Esophagus squamous epithelium (tissue), 5 donors: Measurements from ENCODE around the gene COX5A. TPM values are rescaled to one million over a fixed set of nuclear protein-coding genes. Genes with fewer than 3 reads are reported as not detected.
A peak's percentile ranks its signal among the peaks of the same experiment; 100 is the strongest.

Experiments used
- DNase-seq: peaks from one replicate; lab custom pipeline; 2025; lab: John Stamatoyannopoulos, UW
- H3K27ac ChIP-seq, 4 donors: fragments of 200-600 bp; sonication (generic); one replicate each; pipeline ENCODE4 v1.5.1; 2016 to 2019; ENCODE audit warnings: mild to moderate bottlenecking in 1 of 4
- H3K27me3 ChIP-seq, 4 donors: fragments of 200-600 bp; sonication (generic); 1 replicate in 3 of 4; 2 replicates in 1 of 4; pipeline versions ENCODE4 v1.5.1 to v1.6.0; 2017 to 2021; ENCODE audit warnings: antibody characterized with exemption in 1 of 4
- H3K36me3 ChIP-seq, 3 donors: fragments of 200-600 bp; sonication (generic); one replicate each; pipeline ENCODE4 v1.5.1; 2016 to 2019
- H3K4me1 ChIP-seq, 3 donors: fragments of 200-600 bp; sonication (generic); one replicate each; pipeline ENCODE4 v1.5.1; 2017 to 2019
- H3K4me3 ChIP-seq, 4 donors: fragments of 200-600 bp; sonication (generic); 1 replicate in 3 of 4; 2 replicates in 1 of 4; pipeline ENCODE4 v1.5.1; 2016 to 2019; ENCODE audit warnings: mild to moderate bottlenecking in 2 of 4, moderate library complexity in 1 of 4
- H3K9me3 ChIP-seq, 3 donors: fragments of 200-600 bp; sonication (generic); one replicate each; pipeline ENCODE4 v1.5.1; 2016 to 2019
- CTCF ChIP-seq, 6 experiments: fragments of 450-650 bp in 4 of 6; fragments of 200-600 bp in 2 of 6; sonication (generic) in 2 of 6; IDR thresholded peaks; one replicate each; pipeline ENCODE4 v1.5.1; 2016 to 2019; ENCODE audit warnings: antibody characterized with exemption in 6 of 6, mild to moderate bottlenecking in 4 of 6, moderate library complexity in 4 of 6
- POLR2A ChIP-seq, 4 donors: fragments of 450-650 bp; IDR thresholded peaks; one replicate each; pipeline ENCODE4 v1.6.1; 2017; ENCODE audit warnings: antibody characterized with exemption in 4 of 4, mild to moderate bottlenecking in 4 of 4, moderate library complexity in 3 of 4
- WGBS, 2 donors: methylation state at CpG; one replicate each; pipeline ENCODE4 v1.1.5; 2018; 5-methylcytosine and 5-hydroxymethylcytosine counted together
- intact Hi-C: fragments of 100-400 bp; cut with DNase I; formaldehyde crosslinking; loops from one replicate; pipeline ENCODE4 v1.15.0; 2022
- total RNA-seq, 4 donors: library from RNA; depleted of rRNA; stranded (reverse); fragments of >200 nt; gene quantifications; one replicate each; pipeline ENCODE4 v1.1.0, GENCODE V29; 2016
- donor health status: DM: yes; HTN: yes; CAD: no.

Gene COX5A
- total RNA-seq, 4 donors from 2014 or later: 110 to 197 (median 172) TPM

GRCh38 chr15:74908635-74909034, 29.2 kb downstream of the COX5A start:
- TF ChIP-seq CTCF (IDR thresholded peaks at IDR 0.05) (no peak), POLR2A (IDR thresholded peaks at IDR 0.05) (no peak)
- WGBS, 2 donors: 87 to 98% methylated on average over 3 to 4 of the region's 4 CpGs
- Histone ChIP-seq H3K27ac (no peak overlapping the region), H3K27me3 (no peaks in the 10 kb centered on the region), H3K36me3 (peaks cover 8 to 51% (median 12%) of the 10 kb centered on the region in 3 donors), H3K4me3 (no peak overlapping the region), H3K4me1 (peaks cover 11 to 40% (median 18%) of the 10 kb centered on the region in 3 donors), H3K9me3 (no peaks in the 10 kb centered on the region)
- intact Hi-C loops: loop anchor here (10.0 kb wide), 1 partner anchor 104 kb away; no protein-coding TSS in a partner anchor
- no peak for DNase-seq

GRCh38 chr15:74907163-74907870, 30.6 kb downstream of the COX5A start:
- DNase-seq: no peak
- WGBS, 2 donors: 37 to 44% methylated on average over 8 of the region's 8 CpGs
- peaks cover 8 to 51% (median 22%) of the 10 kb centered on the region in 3 donors for H3K36me3 ChIP-seq

GRCh38 chr15:74906450-74907162, 31.3 kb downstream of the COX5A start, which contains the start of gene FAM219B:
TSS of gene FAM219B (minus strand) at chr15:74906851. CDS start at chr15:74906800, 51 bp downstream.
- H3K4me3 ChIP-seq: peak within 1 kb of the TSS; percentile 68 to 99 (median 98)
- 0% methylated on average over 14 of the region's 74 CpGs; no CpG with 5 or more reads in 1 of the 2 donors for WGBS, 2 donors
- TF ChIP-seq POLR2A (IDR thresholded peaks at IDR 0.05) (peak in 3 of 4 donors; percentile 41 to 89 (median 75)), CTCF (IDR thresholded peaks at IDR 0.05) (peak in 3 of 6 experiments; percentile 3 to 13 (median 6))
- H3K27me3 ChIP-seq: no peaks in the 10 kb centered on the region
- peak; percentile 52 for DNase-seq
- intact Hi-C loops: loop anchor here (10.0 kb wide), 1 partner anchor 102 kb away; no protein-coding TSS in a partner anchor
- peak within 1 kb of the TSS; percentile 93 to 99 (median 98) for H3K27ac ChIP-seq
- peaks cover 8 to 51% (median 26%) of the 10 kb centered on the region in 3 donors for H3K36me3 ChIP-seq
- no peaks in the 10 kb centered on the region for H3K9me3 ChIP-seq
- H3K4me1 ChIP-seq: peaks cover 15 to 51% (median 22%) of the 10 kb centered on the region in 3 donors

More at GRCh38 chr15:74907163-74907870, 30.6 kb downstream of the COX5A start:
- H3K9me3 ChIP-seq: no peaks in the 10 kb centered on the region
- TF ChIP-seq POLR2A (IDR thresholded peaks at IDR 0.05) (no peak), CTCF (IDR thresholded peaks at IDR 0.05) (no peak)
- intact Hi-C loops: loop anchor here (10.0 kb wide), 1 partner anchor 103 kb away; no protein-coding TSS in a partner anchor
- peak overlapping the region; percentile 68 to 99 (median 98) for H3K4me3 ChIP-seq
- H3K4me1 ChIP-seq: peaks cover 11 to 44% (median 18%) of the 10 kb centered on the region in 3 donors
- peak overlapping the region; percentile 93 to 99 (median 98) for H3K27ac ChIP-seq
- no peaks in the 10 kb centered on the region for H3K27me3 ChIP-seq

GRCh38 chr15:74906067-74906449, 31.8 kb downstream of the COX5A start:
- TF ChIP-seq CTCF (IDR thresholded peaks at IDR 0.05) (no peak), POLR2A (IDR thresholded peaks at IDR 0.05) (no peak)
- intact Hi-C loops: loop anchor here (10.0 kb wide), 1 partner anchor 101 kb away; no protein-coding TSS in a partner anchor
- WGBS, 2 donors: 0 to 2% methylated on average over 4 to 9 of the region's 20 CpGs
- Histone ChIP-seq H3K9me3 (no peaks in the 10 kb centered on the region), H3K27ac (peak overlapping the region; percentile 93 to 99 (median 98)), H3K36me3 (peaks cover 8 to 51% (median 26%) of the 10 kb centered on the region in 3 donors), H3K27me3 (no peaks in the 10 kb centered on the region), H3K4me3 (peak overlapping the region; percentile 68 to 99 (median 98)), H3K4me1 (peaks cover 20 to 57% (median 27%) of the 10 kb centered on the region in 3 donors)
- no peak for DNase-seq
